Endothelial cell (in vitro differentiated cells): ENCODE data around the gene GALNT17. TPM values are rescaled to one million over a fixed set of nuclear protein-coding genes. Genes with fewer than 3 reads are reported as not detected.

ENCODE experiments used
- DNase-seq: peaks from one replicate; pipeline ENCODE4 v3.0.0; 2021; ENCODE audit warnings: low spot score
- H3K27ac Mint-ChIP-seq: one replicate; pipeline ENCODE4 v1.8.0; 2021; ENCODE audit warnings: mixed read lengths, inconsistent platforms; ENCODE audit not compliant: unreplicated experiment
- H3K27me3 Mint-ChIP-seq: one replicate; pipeline ENCODE4 v1.8.0; 2021; ENCODE audit warnings: mild to moderate bottlenecking, moderate library complexity, mixed read lengths, inconsistent platforms; ENCODE audit not compliant: unreplicated experiment
- H3K36me3 Mint-ChIP-seq: one replicate; pipeline ENCODE4 v1.8.0; 2021; ENCODE audit warnings: mild to moderate bottlenecking, low read depth, mixed read lengths, inconsistent platforms; ENCODE audit not compliant: unreplicated experiment
- H3K4me1 Mint-ChIP-seq: one replicate; pipeline ENCODE4 v1.8.0; 2021; ENCODE audit warnings: mild to moderate bottlenecking, mixed read lengths, inconsistent platforms; ENCODE audit not compliant: unreplicated experiment
- H3K4me3 Mint-ChIP-seq: one replicate; pipeline ENCODE4 v1.8.0; 2021; ENCODE audit warnings: mild to moderate bottlenecking, mixed read lengths, inconsistent platforms; ENCODE audit not compliant: unreplicated experiment
- H3K9me3 Mint-ChIP-seq: one replicate; pipeline ENCODE4 v1.8.0; 2021; ENCODE audit warnings: mixed read lengths, inconsistent platforms; ENCODE audit not compliant: unreplicated experiment
- total RNA-seq: library from RNA; stranded (reverse); fragmentation: NEBNext Ultra II Directional; extraction: Animal tissue kit (Norgen Biotek cat#: 25700); gene quantifications from one replicate; pipeline ENCODE4 v1.2.1, GENCODE V29; 2021; ENCODE audit not compliant: unreplicated experiment
- TF ChIP-seq, protein P1 (sequence below): fragments of 200-600 bp; sonication (generic); IDR thresholded peaks from one replicate; pipeline ENCODE4 v1.5.0; 2021; ENCODE audit warnings: antibody characterized with exemption; ENCODE audit not compliant: unreplicated experiment

GALNT17 gene
- total RNA-seq, 1 donor from 2014 or later, result 0.38 TPM

DNA sequence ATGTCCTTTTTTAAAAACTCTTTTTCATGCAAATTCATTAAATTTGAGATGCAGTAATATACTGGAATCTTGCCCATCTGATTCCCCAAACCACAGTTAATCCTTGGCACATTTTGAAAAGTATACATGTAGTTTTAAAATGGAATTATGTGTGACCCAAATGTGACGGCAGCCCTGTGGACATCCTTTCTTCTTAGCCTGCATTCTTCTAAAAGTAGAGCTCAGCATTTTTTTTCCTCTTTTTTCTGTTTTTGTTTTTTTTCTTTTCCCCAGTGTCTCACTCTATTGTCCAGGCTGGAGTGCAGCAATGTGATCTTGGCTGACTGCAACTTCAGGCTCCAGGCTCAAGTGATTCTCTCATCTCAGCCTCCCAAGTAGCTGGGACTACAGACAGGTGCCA lies 338.9 kb downstream of the GALNT17 start:
- no peak overlapping the region for H3K4me3 Mint-ChIP-seq
- no peaks in the 10 kb centered on the region for H3K4me1 Mint-ChIP-seq
- peaks cover 31% of the 10 kb centered on the region for H3K9me3 Mint-ChIP-seq
- DNase-seq, result no peak
- H3K36me3 Mint-ChIP-seq, result peaks cover 3% of the 10 kb centered on the region
- TF ChIP-seq, protein P1, sequence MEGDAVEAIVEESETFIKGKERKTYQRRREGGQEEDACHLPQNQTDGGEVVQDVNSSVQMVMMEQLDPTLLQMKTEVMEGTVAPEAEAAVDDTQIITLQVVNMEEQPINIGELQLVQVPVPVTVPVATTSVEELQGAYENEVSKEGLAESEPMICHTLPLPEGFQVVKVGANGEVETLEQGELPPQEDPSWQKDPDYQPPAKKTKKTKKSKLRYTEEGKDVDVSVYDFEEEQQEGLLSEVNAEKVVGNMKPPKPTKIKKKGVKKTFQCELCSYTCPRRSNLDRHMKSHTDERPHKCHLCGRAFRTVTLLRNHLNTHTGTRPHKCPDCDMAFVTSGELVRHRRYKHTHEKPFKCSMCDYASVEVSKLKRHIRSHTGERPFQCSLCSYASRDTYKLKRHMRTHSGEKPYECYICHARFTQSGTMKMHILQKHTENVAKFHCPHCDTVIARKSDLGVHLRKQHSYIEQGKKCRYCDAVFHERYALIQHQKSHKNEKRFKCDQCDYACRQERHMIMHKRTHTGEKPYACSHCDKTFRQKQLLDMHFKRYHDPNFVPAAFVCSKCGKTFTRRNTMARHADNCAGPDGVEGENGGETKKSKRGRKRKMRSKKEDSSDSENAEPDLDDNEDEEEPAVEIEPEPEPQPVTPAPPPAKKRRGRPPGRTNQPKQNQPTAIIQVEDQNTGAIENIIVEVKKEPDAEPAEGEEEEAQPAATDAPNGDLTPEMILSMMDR, result no peak
- no peak overlapping the region for H3K27ac Mint-ChIP-seq
- no peaks in the 10 kb centered on the region for H3K27me3 Mint-ChIP-seq

DNA sequence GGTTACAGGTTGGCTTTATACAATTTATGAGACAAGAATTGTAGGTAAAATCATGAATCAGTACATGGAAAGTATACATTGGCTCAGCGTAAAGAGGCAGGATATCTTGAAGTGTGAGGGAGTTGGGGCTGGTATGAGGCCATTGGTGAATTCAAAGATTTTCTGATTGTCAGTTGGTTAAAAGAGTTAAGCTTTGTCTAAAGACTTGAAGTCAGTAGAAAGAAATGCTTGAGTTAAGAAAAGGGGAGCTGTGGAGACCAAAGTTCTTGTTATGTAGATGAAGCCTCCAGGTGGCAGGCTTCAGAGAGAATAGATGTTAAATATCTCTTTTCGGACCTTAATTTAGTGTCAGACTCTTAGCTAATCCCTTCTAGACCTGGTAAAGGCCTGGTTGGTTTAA lies 341.0 kb downstream of the GALNT17 start:
- H3K4me3 Mint-ChIP-seq, result no peak overlapping the region
- H3K27ac Mint-ChIP-seq, result no peak overlapping the region
- DNase-seq, result no peak
- H3K4me1 Mint-ChIP-seq, result no peaks in the 10 kb centered on the region
- H3K9me3 Mint-ChIP-seq, result peaks cover 23% of the 10 kb centered on the region
- TF ChIP-seq, protein P1, result no peak
- peaks cover 3% of the 10 kb centered on the region for H3K36me3 Mint-ChIP-seq
- no peaks in the 10 kb centered on the region for H3K27me3 Mint-ChIP-seq

DNA sequence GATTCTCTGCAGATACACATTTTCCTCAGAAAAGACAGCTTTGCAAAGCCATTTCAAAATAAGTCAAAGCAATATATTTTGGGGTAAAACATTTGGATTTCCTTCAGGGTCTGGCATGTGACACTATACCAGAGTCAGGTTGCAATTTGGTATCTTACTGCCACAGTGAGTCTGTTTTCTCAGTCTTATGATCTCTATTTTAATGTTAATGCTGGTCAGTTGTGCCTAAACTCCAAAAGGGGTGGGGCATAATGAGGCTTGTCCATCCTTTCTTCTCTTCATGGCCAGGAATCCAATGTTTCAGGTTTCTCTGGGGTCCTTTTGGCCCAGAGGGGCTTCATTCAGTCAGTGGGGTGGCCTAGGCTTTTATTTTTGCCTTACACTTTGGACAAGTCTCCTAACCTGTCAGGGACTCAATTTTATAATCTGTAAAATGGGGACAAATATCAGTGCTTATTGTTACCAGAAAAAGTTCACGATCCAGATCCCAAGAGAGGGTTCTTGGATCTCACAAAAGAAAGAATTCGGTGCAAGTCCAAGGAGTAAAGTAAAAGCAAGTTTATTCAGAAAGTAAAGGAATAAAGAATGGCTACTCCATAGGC lies 341.5 kb downstream of the GALNT17 start:
- peaks cover 23% of the 10 kb centered on the region for H3K9me3 Mint-ChIP-seq
- no peak overlapping the region for H3K4me3 Mint-ChIP-seq
- H3K36me3 Mint-ChIP-seq, result peaks cover 3% of the 10 kb centered on the region
- H3K27me3 Mint-ChIP-seq, result no peaks in the 10 kb centered on the region
- no peak for DNase-seq
- H3K27ac Mint-ChIP-seq, result no peak overlapping the region
- TF ChIP-seq, protein P1, result no peak
- H3K4me1 Mint-ChIP-seq, result no peaks in the 10 kb centered on the region

DNA sequence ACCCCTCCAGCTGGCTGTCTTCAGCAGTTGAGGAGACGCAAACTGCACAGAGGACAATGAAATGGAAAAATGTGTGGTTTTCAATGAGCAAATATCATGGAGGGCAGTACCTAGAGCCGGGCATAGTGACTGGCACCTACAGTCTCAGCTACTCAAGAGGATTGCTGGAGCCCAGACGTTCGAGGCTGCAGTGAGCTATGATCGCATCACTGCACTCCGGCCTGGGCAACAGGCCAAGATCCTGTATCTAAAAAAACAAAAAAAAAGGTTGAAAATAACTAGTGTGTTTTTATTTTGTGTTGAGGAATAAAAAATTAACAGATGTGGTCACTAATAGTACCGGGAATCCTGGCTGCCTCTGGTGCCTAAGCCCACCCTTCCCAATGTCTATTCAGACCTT lies 345.5 kb downstream of the GALNT17 start:
- Mint-ChIP-seq H3K27ac (no peak overlapping the region), H3K9me3 (peaks cover 9% of the 10 kb centered on the region), H3K4me1 (peaks cover 2% of the 10 kb centered on the region), H3K36me3 (no peaks in the 10 kb centered on the region), H3K4me3 (no peak overlapping the region), H3K27me3 (no peaks in the 10 kb centered on the region)
- TF ChIP-seq, protein P1, result no peak
- DNase-seq, result no peak

DNA sequence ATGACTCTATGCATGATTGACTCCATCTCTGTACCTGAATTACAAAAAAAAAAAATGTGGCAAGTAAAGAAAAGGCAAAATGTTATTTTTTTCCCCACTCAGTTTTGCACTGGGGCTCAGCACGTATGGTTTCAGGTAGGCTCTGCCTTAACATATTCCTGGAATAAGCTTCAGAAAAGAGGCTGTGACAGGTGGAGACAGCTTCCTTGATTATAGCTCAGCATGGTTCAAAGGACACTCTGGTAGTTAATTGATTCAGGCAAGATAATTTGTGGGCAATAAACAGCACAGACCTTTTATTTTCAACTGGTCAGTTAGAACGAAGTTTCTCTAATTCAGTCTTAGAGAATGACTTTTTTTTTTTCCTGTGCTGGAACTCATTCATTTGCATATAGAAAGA lies 347.3 kb downstream of the GALNT17 start:
- H3K27ac Mint-ChIP-seq, result no peak overlapping the region
- peaks cover 8% of the 10 kb centered on the region for H3K9me3 Mint-ChIP-seq

More for the DNA sequence above, 347.3 kb downstream of the GALNT17 start:
- Mint-ChIP-seq H3K27me3 (no peaks in the 10 kb centered on the region), H3K4me1 (peaks cover 2% of the 10 kb centered on the region), H3K36me3 (no peaks in the 10 kb centered on the region), H3K4me3 (no peak overlapping the region)
- TF ChIP-seq, protein P1, result no peak
- no peak for DNase-seq
